Left kidney (tissue), 2 donors: ENCODE measurements around the gene ALK. TPM values are rescaled to one million over a fixed set of nuclear protein-coding genes. Genes with fewer than 3 reads are reported as not detected.
A peak's percentile ranks its signal among the peaks of the same experiment; 100 is the strongest.
"Not testable (repeated sequence)": the region's sequence is repeated elsewhere in the genome, so short reads cannot be mapped to it uniquely, and the experiment has no call there.

Source experiments
- DNase-seq: peaks from one replicate; pipeline ENCODE4 v3.0.0-alpha.2; 2013
- polyA plus RNA-seq: library from polyadenylated mRNA; unstranded; fragments of 120-200 nt; gene quantifications from one replicate; pipeline ENCODE4 v1.2.1, GENCODE V29; 2013; ENCODE audit not compliant: insufficient read length

ALK gene
- polyA plus RNA-seq, 1 donor = 0.55 TPM

DNA sequence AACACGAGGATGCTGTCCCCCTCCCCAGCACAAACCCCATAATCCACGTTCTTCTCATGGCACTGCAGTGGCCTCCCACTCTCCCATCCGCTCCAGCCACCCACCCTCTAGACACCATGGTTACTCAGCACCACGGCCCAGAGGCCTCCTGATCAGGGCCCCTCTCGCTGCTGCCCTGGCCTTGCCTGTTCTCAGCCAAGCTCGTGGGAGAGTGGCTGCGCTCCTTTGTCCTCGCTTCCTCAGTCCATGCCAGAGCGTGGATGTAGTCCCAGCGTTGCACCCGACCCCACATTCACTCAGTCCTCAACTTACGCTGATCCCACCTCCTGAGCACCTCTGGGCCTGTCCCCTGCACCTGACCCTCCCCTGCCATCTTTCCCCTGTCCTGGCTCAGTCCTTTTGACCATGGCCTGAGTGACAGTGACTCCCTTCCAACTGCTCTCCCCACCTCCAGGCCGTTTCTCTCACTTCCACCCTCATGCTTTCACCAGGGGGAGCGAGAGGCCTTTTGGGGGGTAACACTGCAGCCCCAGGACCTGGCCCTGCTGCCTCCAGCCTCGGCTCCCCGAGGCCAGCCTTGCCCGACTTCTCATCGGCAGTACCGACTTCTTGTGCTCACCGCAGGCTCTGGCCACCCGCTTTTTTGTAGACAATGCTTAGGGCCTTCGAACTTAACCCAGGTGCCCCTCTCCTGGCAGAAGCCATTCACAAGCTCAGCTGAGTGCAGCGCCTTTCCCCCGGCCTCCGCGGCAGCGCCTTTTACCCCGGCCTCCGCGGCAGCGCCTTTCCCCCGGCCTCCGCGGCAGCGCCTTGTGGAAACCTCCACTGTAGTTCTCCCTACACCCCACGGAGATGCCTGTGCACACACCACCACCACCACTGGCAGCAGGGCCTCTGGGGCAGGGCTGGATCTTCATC is 674.7 kb downstream of the ALK start:
- DNase-seq = no peak

GRCh38 chr2:29245742-29246382 is 675.5 kb downstream of the ALK start:
- DNase-seq = no peak

GRCh38 chr2:29245035-29245741 is 676.2 kb downstream of the ALK start:
- DNase-seq = not testable (repeated sequence)

DNA sequence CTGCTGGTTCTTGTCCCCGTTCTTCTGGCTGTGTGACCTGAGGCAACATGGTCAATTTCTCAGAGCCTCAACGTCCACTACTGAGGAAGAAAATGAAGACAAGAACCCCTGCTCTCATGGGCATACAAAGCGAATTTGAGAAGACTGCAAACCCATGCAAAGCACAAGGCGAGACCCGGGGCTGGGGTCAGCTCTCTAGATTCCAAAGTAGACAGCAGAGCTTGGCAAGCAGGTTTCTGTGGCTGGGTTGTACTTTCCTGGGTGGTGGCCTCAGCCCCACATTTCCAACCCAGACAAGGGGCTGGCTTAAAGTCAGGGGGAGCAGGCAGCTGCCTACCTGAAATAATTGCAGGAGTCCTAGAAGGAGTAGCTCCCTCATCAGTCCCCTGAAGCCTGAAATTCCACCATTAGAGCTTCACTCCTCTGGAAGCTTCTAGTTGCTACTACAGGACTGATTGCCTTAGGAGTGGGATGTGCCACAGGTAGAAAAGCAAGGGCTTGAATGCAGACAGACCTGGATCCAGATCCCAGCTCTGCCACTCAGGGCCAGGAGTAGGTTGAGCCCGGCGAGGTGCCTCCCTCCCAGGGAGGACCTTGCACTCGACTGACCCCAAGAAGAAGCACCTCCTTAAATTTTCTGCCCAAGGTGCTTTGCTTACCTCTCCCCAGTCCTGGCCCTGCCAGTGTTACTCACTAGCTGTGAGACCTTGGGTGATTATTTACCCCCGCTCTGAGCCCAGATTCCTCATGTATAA is 678.6 kb downstream of the ALK start:
- no peak for DNase-seq

GRCh38 chr2:29241955-29242565 is 679.3 kb downstream of the ALK start:
- DNase-seq = no peak

- DNase-seq = no peak
Observed at GRCh38 chr2:29241341-29241740, 680.0 kb downstream of the ALK start.

- no peak for DNase-seq
Observed at GRCh38 chr2:29240601-29241000, 680.8 kb downstream of the ALK start.

- no peak for DNase-seq
Observed at GRCh38 chr2:29239209-29239960, 682.0 kb downstream of the ALK start.

DNA sequence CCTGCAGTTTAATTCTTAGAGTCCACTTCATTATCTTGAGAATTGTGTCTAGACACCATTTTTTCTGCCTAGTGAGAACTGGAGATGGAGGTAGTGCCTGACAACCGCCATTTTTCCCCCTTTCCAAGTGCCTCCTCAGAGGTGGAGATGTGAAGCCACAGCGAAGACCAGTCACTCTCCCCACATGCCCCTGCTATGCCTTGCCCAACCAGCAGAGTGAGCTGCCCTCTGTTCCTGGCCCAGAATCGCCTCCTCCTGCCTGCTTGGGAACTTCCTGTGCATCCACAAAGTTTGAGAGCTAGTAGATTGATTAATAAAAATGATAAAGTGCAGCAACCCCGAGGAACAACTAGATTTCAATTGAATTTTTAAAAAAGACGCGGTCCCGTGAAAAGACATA is 682.9 kb downstream of the ALK start:
- no peak for DNase-seq

GRCh38 chr2:29236074-29236473 is 685.3 kb downstream of the ALK start:
- DNase-seq = no peak

DNA sequence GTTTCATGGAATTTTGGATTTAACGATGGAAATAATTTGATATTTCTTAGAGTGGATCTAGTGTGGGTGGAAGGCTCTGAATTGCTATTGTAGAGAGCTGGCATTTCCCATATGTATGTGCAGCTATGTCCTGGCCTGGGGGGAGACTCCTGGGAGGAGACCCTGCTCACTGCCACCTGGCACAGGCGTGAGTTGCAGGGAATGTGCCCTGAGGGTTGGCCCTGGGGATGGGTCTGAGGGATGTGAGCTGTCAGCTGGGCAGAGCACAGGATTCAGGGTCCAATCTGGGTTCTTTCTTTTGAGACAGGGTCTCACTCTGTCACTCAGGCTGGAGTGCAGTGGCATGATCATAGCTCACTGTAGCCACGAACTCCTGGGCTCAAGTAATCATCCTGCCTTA is 686.0 kb downstream of the ALK start:
- no peak for DNase-seq

GRCh38 chr2:29233428-29233827 is 688.0 kb downstream of the ALK start:
- DNase-seq = peak; percentile 39

GRCh38 chr2:29232041-29232440 is 689.3 kb downstream of the ALK start:
- no peak for DNase-seq

- no peak for DNase-seq
Observed at GRCh38 chr2:29229640-29230039, 691.7 kb downstream of the ALK start.

DNA sequence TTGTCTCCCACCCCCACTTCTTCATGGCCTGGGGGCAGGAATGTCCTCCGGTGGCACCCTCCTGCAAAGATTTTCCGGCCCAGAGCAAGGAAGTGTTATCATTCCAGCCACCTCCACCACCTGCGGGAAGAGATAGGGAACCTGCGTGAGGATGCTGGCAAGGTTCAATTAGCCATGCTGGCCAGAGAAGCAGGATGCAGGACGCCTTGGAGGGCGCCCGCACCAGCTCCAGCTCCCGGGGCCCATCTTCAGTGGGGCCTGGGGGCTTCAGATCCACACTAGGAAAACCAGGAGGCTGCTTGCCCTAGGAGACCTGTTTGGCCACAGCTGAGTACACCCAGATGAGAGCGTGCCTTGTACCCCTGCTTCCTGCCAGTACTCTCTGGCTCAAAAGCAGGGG is 692.4 kb downstream of the ALK start:
- DNase-seq = no peak

GRCh38 chr2:29227935-29228675 is 693.3 kb downstream of the ALK start:
- DNase-seq = no peak

DNA sequence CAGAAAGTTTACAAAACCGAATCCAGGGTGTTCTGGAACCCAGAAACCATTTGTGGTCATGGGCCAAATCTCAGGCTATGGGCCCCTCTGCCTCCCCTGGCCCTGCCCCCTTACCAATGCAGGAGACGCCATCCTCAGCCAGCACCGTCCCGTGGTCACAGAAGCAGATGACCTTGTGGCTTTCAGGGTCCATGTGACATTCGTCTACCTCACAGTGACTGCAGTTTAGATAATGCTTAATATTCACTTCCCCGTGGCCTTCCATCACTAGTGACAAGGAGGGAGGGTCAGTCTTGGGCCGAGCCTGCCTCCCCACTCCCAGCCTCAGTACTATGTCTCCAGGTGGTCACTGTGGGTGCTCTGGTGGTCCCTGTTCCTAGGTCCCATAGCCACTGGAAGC is 694.6 kb downstream of the ALK start:
- no peak for DNase-seq

GRCh38 chr2:29226375-29226774 is 695.0 kb downstream of the ALK start:
- no peak for DNase-seq

GRCh38 chr2:29225814-29226213 is 695.6 kb downstream of the ALK start:
- no peak for DNase-seq
